Large intestine (tissue), 3 donors: ENCODE measurements around the gene BPI. TPM values are rescaled to one million over a fixed set of nuclear protein-coding genes. Genes with fewer than 3 reads are reported as not detected.

Source experiments
- DNase-seq, 2 donors: peaks; one replicate each; pipeline versions ENCODE4 v3.0.0 to v3.0.0-alpha.2; 2013
- H3K27ac ChIP-seq: one replicate; pipeline ENCODE4 v1.5.1; 2013; ENCODE audit warnings: low read length
- H3K27me3 ChIP-seq: 2 replicates; pipeline ENCODE4 v1.6.1; 2013; ENCODE audit warnings: low read length; ENCODE audit not compliant: control insufficient read depth, insufficient read depth
- H3K36me3 ChIP-seq: 2 replicates; pipeline ENCODE4 v1.6.1; 2013; ENCODE audit warnings: low read length; ENCODE audit not compliant: control insufficient read depth, insufficient read depth
- H3K4me1 ChIP-seq: one replicate; pipeline ENCODE4 v1.6.1; 2013; ENCODE audit warnings: low read length; ENCODE audit not compliant: control insufficient read depth, insufficient read depth
- H3K4me3 ChIP-seq: one replicate; pipeline ENCODE4 v1.5.1; 2013; ENCODE audit warnings: low read length
- H3K9me3 ChIP-seq: one replicate; pipeline ENCODE4 v1.6.1; 2013; ENCODE audit warnings: mild to moderate bottlenecking, low read depth, low read length, moderate library complexity; ENCODE audit not compliant: control insufficient read depth
- WGBS: methylation state at CpG from one replicate; pipeline ENCODE4 v1.1.5; 2013; ENCODE audit warnings: low lambda C conversion rate; ENCODE audit not compliant: insufficient coverage; 5-methylcytosine and 5-hydroxymethylcytosine counted together
- polyA plus RNA-seq: library from polyadenylated mRNA; unstranded; fragments of 120-200 nt; gene quantifications from one replicate; pipeline ENCODE4 v1.2.1, GENCODE V29; 2013

Gene BPI
- polyA plus RNA-seq, 1 donor, result 0.21 TPM

- DNase-seq, result no peak
- WGBS, result no CpG with 5 or more reads among the region's 3 CpGs
- H3K36me3 ChIP-seq, result no peaks in the 10 kb centered on the region
- H3K27ac ChIP-seq, result no peak overlapping the region
- H3K4me1 ChIP-seq, result no peaks in the 10 kb centered on the region
- no peak overlapping the region for H3K4me3 ChIP-seq
- H3K9me3 ChIP-seq, result no peaks in the 10 kb centered on the region
- H3K27me3 ChIP-seq, result peaks cover 14% of the 10 kb centered on the region
Measured at GRCh38 chr20:38301309-38301708, 2.6 kb upstream of the BPI start.

- no peaks in the 10 kb centered on the region for H3K36me3 ChIP-seq
- H3K27me3 ChIP-seq, result peaks cover 16% of the 10 kb centered on the region
- no CpG with 5 or more reads among the region's 11 CpGs for WGBS
- DNase-seq, result no peak
- no peaks in the 10 kb centered on the region for H3K9me3 ChIP-seq
- no peak overlapping the region for H3K4me3 ChIP-seq
- H3K27ac ChIP-seq, result no peak overlapping the region
- no peaks in the 10 kb centered on the region for H3K4me1 ChIP-seq
Measured at GRCh38 chr20:38302786-38303185, 1.2 kb upstream of the BPI start.

GRCh38 chr20:38304845-38305447, 990 bp downstream of the BPI start:
- DNase-seq, result no peak
- Histone ChIP-seq H3K36me3 (no peaks in the 10 kb centered on the region), H3K27me3 (peaks cover 16% of the 10 kb centered on the region), H3K27ac (no peak overlapping the region), H3K9me3 (no peaks in the 10 kb centered on the region), H3K4me3 (no peak overlapping the region), H3K4me1 (no peaks in the 10 kb centered on the region)
- WGBS, result no CpG with 5 or more reads among the region's 8 CpGs

- no peaks in the 10 kb centered on the region for H3K9me3 ChIP-seq
- H3K4me1 ChIP-seq, result no peaks in the 10 kb centered on the region
- H3K4me3 ChIP-seq, result no peak overlapping the region
- 100% methylated on average over 1 of the region's 4 CpGs for WGBS
- no peaks in the 10 kb centered on the region for H3K36me3 ChIP-seq
- no peak overlapping the region for H3K27ac ChIP-seq
- DNase-seq, result no peak
- peaks cover 16% of the 10 kb centered on the region for H3K27me3 ChIP-seq
Measured at GRCh38 chr20:38305541-38305940, 1.6 kb downstream of the BPI start.

- Histone ChIP-seq H3K4me3 (no peak overlapping the region), H3K4me1 (no peaks in the 10 kb centered on the region), H3K36me3 (no peaks in the 10 kb centered on the region), H3K27ac (no peak overlapping the region), H3K27me3 (peaks cover 16% of the 10 kb centered on the region), H3K9me3 (no peaks in the 10 kb centered on the region)
- no peak for DNase-seq
- 90% methylated on average over 2 of the region's 6 CpGs for WGBS
Measured at GRCh38 chr20:38306379-38306778, 2.4 kb downstream of the BPI start.

GRCh38 chr20:38307371-38308046, 3.6 kb downstream of the BPI start:
- Histone ChIP-seq H3K4me3 (no peak overlapping the region), H3K4me1 (no peaks in the 10 kb centered on the region), H3K36me3 (no peaks in the 10 kb centered on the region), H3K27me3 (peaks cover 16% of the 10 kb centered on the region), H3K9me3 (no peaks in the 10 kb centered on the region), H3K27ac (no peak overlapping the region)
- DNase-seq, result no peak
- WGBS, result 100% methylated on average over 1 of the region's 8 CpGs

GRCh38 chr20:38308047-38308438, 4.1 kb downstream of the BPI start:
- Histone ChIP-seq H3K4me1 (no peaks in the 10 kb centered on the region), H3K9me3 (no peaks in the 10 kb centered on the region), H3K4me3 (no peak overlapping the region), H3K27ac (no peak overlapping the region), H3K27me3 (peaks cover 13% of the 10 kb centered on the region), H3K36me3 (no peaks in the 10 kb centered on the region)
- no CpG with 5 or more reads among the region's 4 CpGs for WGBS
- no peak for DNase-seq

- Histone ChIP-seq H3K4me3 (no peak overlapping the region), H3K9me3 (no peaks in the 10 kb centered on the region), H3K36me3 (no peaks in the 10 kb centered on the region), H3K27me3 (peaks cover 13% of the 10 kb centered on the region), H3K4me1 (no peaks in the 10 kb centered on the region), H3K27ac (no peak overlapping the region)
- no peak for DNase-seq
- WGBS, result no CpG with 5 or more reads among the region's 1 CpG
Measured at GRCh38 chr20:38308447-38308846, 4.5 kb downstream of the BPI start.

- no peaks in the 10 kb centered on the region for H3K36me3 ChIP-seq
- no peak overlapping the region for H3K27ac ChIP-seq
- H3K9me3 ChIP-seq, result no peaks in the 10 kb centered on the region
- DNase-seq, result no peak
- H3K27me3 ChIP-seq, result peaks cover 4% of the 10 kb centered on the region
- no peaks in the 10 kb centered on the region for H3K4me1 ChIP-seq
- 83% methylated on average over 1 of the region's 3 CpGs for WGBS
- H3K4me3 ChIP-seq, result no peak overlapping the region
Measured at GRCh38 chr20:38311091-38311490, 7.1 kb downstream of the BPI start.

GRCh38 chr20:38311491-38311890, 7.5 kb downstream of the BPI start:
- H3K4me3 ChIP-seq, result no peak overlapping the region
- WGBS, result no CpG with 5 or more reads among the region's 3 CpGs
- H3K27ac ChIP-seq, result no peak overlapping the region

GRCh38 chr20:38313676-38314075, 9.7 kb downstream of the BPI start:
- no peaks in the 10 kb centered on the region for H3K27me3 ChIP-seq
- DNase-seq, result no peak
- H3K4me3 ChIP-seq, result no peak overlapping the region
- H3K27ac ChIP-seq, result no peak overlapping the region
- H3K36me3 ChIP-seq, result no peaks in the 10 kb centered on the region
- WGBS, result 90% methylated on average over 2 of the region's 2 CpGs
- no peaks in the 10 kb centered on the region for H3K4me1 ChIP-seq
- H3K9me3 ChIP-seq, result no peaks in the 10 kb centered on the region

More at GRCh38 chr20:38311491-38311890, 7.5 kb downstream of the BPI start:
- no peaks in the 10 kb centered on the region for H3K4me1 ChIP-seq
- no peaks in the 10 kb centered on the region for H3K9me3 ChIP-seq
- H3K27me3 ChIP-seq, result peaks cover under 1% of the 10 kb centered on the region
- H3K36me3 ChIP-seq, result no peaks in the 10 kb centered on the region
- no peak for DNase-seq
